BJ (cell line): ENCODE results near the gene TTC29. TPM values are rescaled to one million over a fixed set of nuclear protein-coding genes. Genes with fewer than 3 reads are reported as not detected.

Experiments
- CTCF ChIA-PET: fragments of 350-600 bp; formaldehyde crosslinking; extraction: SDS; loops from one replicate; lab custom pipeline; 2021; ENCODE audit warnings: antibody characterized with exemption, inconsistent platforms; lab: Yijun Ruan, JAX
- POLR2A ChIA-PET: fragments of 300-600 bp; sonication (Branson Sonifier 250); formaldehyde crosslinking; extraction: SDS; loops from one replicate; lab custom pipeline; 2021; ENCODE audit warnings: antibody characterized with exemption; lab: Charles Lee
- DNase-seq: peaks from one replicate; pipeline ENCODE4 v3.0.0-alpha.2; 2011; ENCODE audit warnings: low read depth
- H3K27me3 ChIP-seq: 2 replicates; pipeline ENCODE4 v1.6.0; 2011; ENCODE audit warnings: low read length; ENCODE audit not compliant: control insufficient read depth, insufficient read depth
- H3K36me3 ChIP-seq: 2 replicates; pipeline ENCODE4 v1.5.1; 2011; ENCODE audit warnings: low read length; ENCODE audit not compliant: control insufficient read depth, insufficient read depth
- H3K4me3 ChIP-seq: 2 replicates; pipeline ENCODE4 v1.5.1; 2011; ENCODE audit warnings: low read depth, mild to moderate bottlenecking, control low read depth, low read length
- CTCF ChIP-seq: IDR thresholded peaks from 2 replicates; pipeline ENCODE4 v1.5.1; 2011; ENCODE audit warnings: low read depth, mild to moderate bottlenecking, control low read depth, inconsistent platforms, low read length, moderate library complexity; ENCODE audit not compliant: insufficient read depth
- polyA plus RNA-seq: library from polyadenylated mRNA; depleted of rRNA; stranded (reverse); fragments of >200 nt; gene quantifications from 2 replicates; pipeline ENCODE4 v1.2.3, GENCODE V29; 2011

Gene TTC29
- polyA plus RNA-seq, 1 experiment, result not detected

DNA sequence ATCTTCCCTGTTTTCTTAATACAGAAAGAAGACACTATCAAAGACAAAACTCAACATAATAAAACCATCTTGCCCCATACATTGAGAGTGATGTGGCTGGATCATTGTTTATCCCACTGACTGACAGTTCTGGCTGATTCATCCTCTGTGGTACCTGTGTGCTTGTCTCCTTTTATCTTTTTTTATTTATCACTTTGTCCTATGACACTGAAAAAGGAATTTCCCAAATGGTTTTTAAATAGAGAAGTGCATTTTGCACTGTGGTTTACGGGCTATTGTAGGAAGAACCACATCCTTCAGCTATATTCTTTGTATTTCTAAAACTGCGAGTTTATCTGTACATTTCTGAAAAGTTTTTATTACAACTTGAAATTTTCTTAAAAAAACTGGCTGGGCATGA lies 15.0 kb downstream of the TTC29 start:
- Histone ChIP-seq H3K27me3 (no peaks in the 10 kb centered on the region), H3K4me3 (no peak overlapping the region), H3K36me3 (no peaks in the 10 kb centered on the region)
- DNase-seq, result no peak
- ChIA-PET POLR2A (no interaction called here), CTCF (no interaction called here)
- no peak for TF ChIP-seq CTCF

- Histone ChIP-seq H3K36me3 (no peaks in the 10 kb centered on the region), H3K27me3 (no peaks in the 10 kb centered on the region), H3K4me3 (no peak overlapping the region)
- DNase-seq, result no peak
- CTCF ChIA-PET, result interaction anchor here (0.8 kb wide), 1 partner anchor 12 kb away, joined by 3 read pairs; no protein-coding TSS in a partner anchor
- POLR2A ChIA-PET, result no interaction called here
- no peak for TF ChIP-seq CTCF
Measured at GRCh38 chr4:146927695-146928094, 18.0 kb downstream of the TTC29 start.

DNA sequence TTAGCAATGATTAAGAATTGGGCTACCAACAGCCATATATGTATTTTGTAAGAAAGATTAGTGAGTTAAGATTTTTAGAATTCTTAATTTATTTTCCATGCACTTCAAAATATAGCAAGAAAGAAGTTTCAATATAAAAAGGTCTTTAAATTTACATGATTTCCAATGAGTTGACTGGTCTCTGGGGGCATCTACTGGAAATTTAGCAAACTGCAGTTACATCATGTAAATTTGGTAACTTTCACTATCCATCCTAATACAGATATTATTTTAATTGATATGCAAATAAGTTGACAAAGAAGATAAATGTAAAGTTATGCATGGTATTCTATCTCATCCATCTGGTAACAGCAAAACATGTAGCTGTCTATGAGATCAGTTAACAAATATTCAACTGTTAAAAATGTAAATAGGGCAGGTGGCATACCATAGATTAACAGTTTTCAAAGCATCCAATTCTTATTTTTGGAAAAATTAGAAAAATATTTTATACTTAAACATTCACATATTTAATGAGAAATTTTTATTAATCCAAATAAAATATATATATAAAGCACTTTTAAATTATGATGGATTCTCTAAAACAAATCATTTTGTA lies 29.1 kb downstream of the TTC29 start:
- Histone ChIP-seq H3K36me3 (no peaks in the 10 kb centered on the region), H3K4me3 (no peak overlapping the region), H3K27me3 (peaks cover 2% of the 10 kb centered on the region; the same call in 1 of the 2 replicates)
- DNase-seq, result peak; percentile 8
- peak; percentile 65 for TF ChIP-seq CTCF
- CTCF ChIA-PET, result interaction anchor here (0.8 to 1.6 kb wide), 6 partner anchors 11 to 821 kb away, joined by 3 to 4 read pairs (median 3); no protein-coding TSS in a partner anchor
- POLR2A ChIA-PET, result no interaction called here

DNA sequence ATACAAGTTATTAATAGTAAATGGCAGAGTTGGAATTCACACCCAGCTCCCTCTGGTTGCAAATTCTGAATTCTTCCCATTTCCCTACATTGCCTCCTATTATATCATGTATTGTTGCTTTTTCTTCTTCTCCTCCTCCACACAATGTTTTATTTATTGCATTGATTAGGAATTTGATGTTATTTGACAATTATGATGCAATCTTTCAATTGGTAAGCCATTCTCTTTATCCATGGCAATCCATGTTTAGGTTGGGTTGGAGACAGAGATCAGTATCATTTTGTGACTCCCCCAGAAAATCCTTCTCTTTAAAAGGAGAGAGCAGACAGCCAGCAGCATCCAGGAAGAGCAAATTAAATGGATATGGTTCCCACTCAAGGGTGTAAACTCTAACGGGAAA lies 30.5 kb downstream of the TTC29 start:
- POLR2A ChIA-PET, result no interaction called here
- CTCF ChIA-PET, result interaction anchor here (0.7 to 1.3 kb wide), 2 partner anchors 8 to 820 kb away, joined by 3 to 7 read pairs; no protein-coding TSS in a partner anchor
- Histone ChIP-seq H3K4me3 (no peak overlapping the region), H3K36me3 (no peaks in the 10 kb centered on the region), H3K27me3 (peaks cover 2% of the 10 kb centered on the region; the same call in 1 of the 2 replicates)
- TF ChIP-seq CTCF, result no peak
- no peak for DNase-seq

GRCh38 chr4:146900295-146900694 lies 45.4 kb downstream of the TTC29 start:
- no peaks in the 10 kb centered on the region for H3K36me3 ChIP-seq
- no peak for TF ChIP-seq CTCF
- POLR2A ChIA-PET, result no interaction called here
- no peak for DNase-seq
- CTCF ChIA-PET, result no interaction called here
- no peaks in the 10 kb centered on the region for H3K27me3 ChIP-seq
- no peak overlapping the region for H3K4me3 ChIP-seq
